ENCODE measurements around the gene DGKB.

GRCh38 chr7:14288701-14289100 is 613.9 kb downstream of the DGKB start:
- TF ChIP-seq RAD21 (IDR thresholded peaks at IDR 0.05; ENCODE audit: low read depth) (no peak), CEBPB (IDR thresholded peaks at IDR 0.05) (no peak), MAX (IDR thresholded peaks at IDR 0.05) (no peak), TCF12 (IDR thresholded peaks at IDR 0.05; ENCODE audit: low read depth) (no peak), EP300 (IDR thresholded peaks at IDR 0.05; ENCODE audit: borderline replicate concordance) (no peak), TEAD4 (IDR thresholded peaks at IDR 0.05) (no peak), REST (IDR thresholded peaks at IDR 0.05; ENCODE audit: low read depth) (no peak)

Data from Ishikawa (cell line).